ENCODE measurements around the gene SERPINA10.

- TF ChIP-seq, protein P1, sequence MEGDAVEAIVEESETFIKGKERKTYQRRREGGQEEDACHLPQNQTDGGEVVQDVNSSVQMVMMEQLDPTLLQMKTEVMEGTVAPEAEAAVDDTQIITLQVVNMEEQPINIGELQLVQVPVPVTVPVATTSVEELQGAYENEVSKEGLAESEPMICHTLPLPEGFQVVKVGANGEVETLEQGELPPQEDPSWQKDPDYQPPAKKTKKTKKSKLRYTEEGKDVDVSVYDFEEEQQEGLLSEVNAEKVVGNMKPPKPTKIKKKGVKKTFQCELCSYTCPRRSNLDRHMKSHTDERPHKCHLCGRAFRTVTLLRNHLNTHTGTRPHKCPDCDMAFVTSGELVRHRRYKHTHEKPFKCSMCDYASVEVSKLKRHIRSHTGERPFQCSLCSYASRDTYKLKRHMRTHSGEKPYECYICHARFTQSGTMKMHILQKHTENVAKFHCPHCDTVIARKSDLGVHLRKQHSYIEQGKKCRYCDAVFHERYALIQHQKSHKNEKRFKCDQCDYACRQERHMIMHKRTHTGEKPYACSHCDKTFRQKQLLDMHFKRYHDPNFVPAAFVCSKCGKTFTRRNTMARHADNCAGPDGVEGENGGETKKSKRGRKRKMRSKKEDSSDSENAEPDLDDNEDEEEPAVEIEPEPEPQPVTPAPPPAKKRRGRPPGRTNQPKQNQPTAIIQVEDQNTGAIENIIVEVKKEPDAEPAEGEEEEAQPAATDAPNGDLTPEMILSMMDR (IDR thresholded peaks at IDR 0.05) = no peak
- no peak for TF ChIP-seq POLR2A (IDR thresholded peaks at IDR 0.05)
Measured at GRCh38 chr14:94292872-94293577, at the start of gene SERPINA10.

Measured in ovary (tissue), 3 donors.